Bone marrow (tissue), 2 donors: Measurements from ENCODE around the gene HRAS.
"Not testable (repeated sequence)": the region's sequence is repeated elsewhere in the genome, so short reads cannot be mapped to it uniquely, and the experiment has no call there.

Experiments used
- DNase-seq, 2 donors: peaks; one replicate each; lab custom pipeline; 2025; lab: John Stamatoyannopoulos, UW

HRAS gene

GRCh38 chr11:535519-536454 lies at the start of gene HRAS:
Gene HRAS (minus strand): TSS chr11:535576.
- DNase-seq, result peak; percentile 75 to 78

- DNase-seq, result no peak
Observed at GRCh38 chr11:584287-584686, 48.9 kb upstream of the HRAS start.

GRCh38 chr11:581752-582151 lies 46.4 kb upstream of the HRAS start:
- DNase-seq, result no peak

- no peak for DNase-seq
Observed at GRCh38 chr11:581342-581741, 46.0 kb upstream of the HRAS start.

- DNase-seq, result no peak
Observed at GRCh38 chr11:579830-580601, 44.6 kb upstream of the HRAS start.

GRCh38 chr11:578276-579035 lies 43.1 kb upstream of the HRAS start:
- DNase-seq, result no peak

GRCh38 chr11:577611-577894 lies 42.2 kb upstream of the HRAS start:
- DNase-seq, result no peak

- DNase-seq, result no peak
Observed at GRCh38 chr11:576811-577610, 41.6 kb upstream of the HRAS start.

- DNase-seq, result peak; percentile 93 to 96
Observed at GRCh38 chr11:575996-576768, 40.8 kb upstream of the HRAS start, which contains the start of gene PHRF1. Gene PHRF1 (plus strand): TSS chr11:576470. CDS start chr11:581513, 5,043 bp downstream.

- no peak for DNase-seq
Observed at GRCh38 chr11:575313-575995, 40.1 kb upstream of the HRAS start.

- DNase-seq, result no peak
Observed at GRCh38 chr11:574632-575312, 39.4 kb upstream of the HRAS start.

GRCh38 chr11:574031-574570 lies 38.7 kb upstream of the HRAS start:
- DNase-seq, result not testable (repeated sequence)

- DNase-seq, result no peak
Observed at GRCh38 chr11:573146-573759, 37.9 kb upstream of the HRAS start.

- DNase-seq, result no peak
Observed at GRCh38 chr11:571802-572185, 36.4 kb upstream of the HRAS start.

- no peak for DNase-seq
Observed at GRCh38 chr11:569158-569885, 33.9 kb upstream of the HRAS start.

GRCh38 chr11:568306-569157 lies 33.2 kb upstream of the HRAS start:
- DNase-seq, result peak; percentile 60 to 69

- no peak for DNase-seq
Observed at GRCh38 chr11:567629-568292, 32.4 kb upstream of the HRAS start.
